ENCODE measurements around the gene TAF11L14. TPM values are rescaled to one million over a fixed set of nuclear protein-coding genes. Genes with fewer than 3 reads are reported as not detected.
"Not testable (repeated sequence)": the region's sequence is repeated elsewhere in the genome, so short reads cannot be mapped to it uniquely, and the experiment has no call there.

Gene TAF11L14
- total RNA-seq, 2 donors from 2014 or later, result not detected

- not testable (repeated sequence) for H3K36me3 Mint-ChIP-seq (ENCODE audit: low read depth); H3K9me3 Mint-ChIP-seq; ATAC-seq (replicated peaks); H3K4me1 Mint-ChIP-seq; H3K4me3 Mint-ChIP-seq; H3K27me3 Mint-ChIP-seq; H3K27ac Mint-ChIP-seq
Observed at GRCh38 chr5:17655201-17655759, 21.0 kb downstream of the TAF11L14 start.

DNA sequence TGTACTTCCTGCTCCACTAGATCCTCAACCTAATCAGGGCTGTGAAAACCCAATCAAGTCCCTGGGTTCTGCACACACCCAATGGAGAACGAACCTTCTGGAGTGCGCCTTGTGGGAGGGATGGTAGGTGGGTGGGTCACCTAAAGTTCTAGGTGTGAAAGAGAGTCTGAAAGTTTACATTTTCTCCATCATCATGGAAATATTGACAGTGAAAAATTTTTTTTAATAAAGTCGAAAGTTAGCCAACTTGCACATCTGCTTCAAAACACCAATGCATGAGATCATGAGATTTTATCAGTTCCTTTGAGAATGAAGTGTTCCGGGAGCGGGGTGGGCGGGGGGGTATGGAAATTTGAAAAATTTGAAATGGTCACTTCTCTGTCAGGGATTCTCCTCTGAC is 21.7 kb downstream of the TAF11L14 start:
- Mint-ChIP-seq H3K9me3 (peaks cover 11% of the 10 kb centered on the region), H3K27ac (no peak overlapping the region), H3K4me1 (no peaks in the 10 kb centered on the region), H3K27me3 (no peaks in the 10 kb centered on the region), H3K36me3 (ENCODE audit: low read depth) (no peaks in the 10 kb centered on the region), H3K4me3 (no peak overlapping the region)
- ATAC-seq (replicated peaks), result no peak

DNA sequence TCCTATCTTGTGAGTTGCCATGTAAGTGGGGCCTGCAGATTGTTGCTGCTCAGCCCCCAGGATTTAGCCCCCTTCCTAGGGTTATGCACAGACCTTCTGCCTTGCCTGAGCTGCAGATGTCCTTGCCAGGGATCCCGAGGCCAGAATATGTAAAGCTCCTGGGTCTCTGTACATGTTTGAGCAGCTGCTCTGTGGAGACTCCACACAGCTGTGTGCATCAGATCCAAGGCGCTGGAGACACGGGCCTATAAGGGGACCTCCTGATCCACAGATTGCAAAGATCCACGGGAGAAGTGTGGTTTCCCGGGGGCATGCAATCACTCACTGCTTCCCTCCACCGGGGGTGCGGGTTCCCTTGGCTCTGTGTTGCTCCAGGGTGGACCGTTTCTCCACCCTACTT is 28.9 kb downstream of the TAF11L14 start:
- H3K4me1 Mint-ChIP-seq, result no peaks in the 10 kb centered on the region
- no peak overlapping the region for H3K27ac Mint-ChIP-seq
- H3K4me3 Mint-ChIP-seq, result no peak overlapping the region
- no peaks in the 10 kb centered on the region for H3K27me3 Mint-ChIP-seq
- H3K36me3 Mint-ChIP-seq (ENCODE audit: low read depth), result no peaks in the 10 kb centered on the region
- ATAC-seq (replicated peaks), result no peak
- peaks cover 18% of the 10 kb centered on the region for H3K9me3 Mint-ChIP-seq

- H3K4me3 Mint-ChIP-seq, result no peak overlapping the region
- H3K9me3 Mint-ChIP-seq, result peaks cover 17% of the 10 kb centered on the region
- H3K4me1 Mint-ChIP-seq, result no peaks in the 10 kb centered on the region
- H3K27me3 Mint-ChIP-seq, result no peaks in the 10 kb centered on the region
- no peak for ATAC-seq (replicated peaks)
- H3K27ac Mint-ChIP-seq, result no peak overlapping the region
- H3K36me3 Mint-ChIP-seq (ENCODE audit: low read depth), result no peaks in the 10 kb centered on the region
Observed at GRCh38 chr5:17665836-17666235, 31.6 kb downstream of the TAF11L14 start.

DNA sequence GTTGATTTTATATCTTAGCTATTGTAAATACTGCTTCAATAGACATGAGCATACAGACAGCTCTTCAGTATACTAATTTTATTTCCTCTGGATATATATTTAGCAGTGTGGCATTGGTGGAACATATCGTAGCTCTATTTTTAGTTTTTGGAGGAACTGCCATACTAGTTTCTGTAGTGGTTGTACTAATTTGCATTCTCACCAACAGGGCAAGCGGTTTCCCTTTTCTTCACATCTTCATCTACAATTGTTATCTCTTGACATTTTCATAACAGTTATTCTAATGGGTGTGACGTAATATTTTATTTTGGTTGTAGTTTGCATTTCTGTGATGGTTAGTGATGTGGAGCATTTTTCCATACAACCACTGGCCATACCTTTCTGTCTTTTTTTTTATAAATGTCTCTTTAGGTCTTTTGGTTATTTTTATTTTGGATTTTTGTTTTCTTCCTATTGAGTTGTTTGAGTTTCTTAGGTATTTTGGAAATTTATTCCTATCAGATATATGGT is 32.5 kb downstream of the TAF11L14 start:
- Mint-ChIP-seq H3K27me3 (no peaks in the 10 kb centered on the region), H3K9me3 (peaks cover 21% of the 10 kb centered on the region), H3K27ac (no peak overlapping the region), H3K4me3 (no peak overlapping the region), H3K36me3 (ENCODE audit: low read depth) (no peaks in the 10 kb centered on the region), H3K4me1 (no peaks in the 10 kb centered on the region)
- no peak for ATAC-seq (replicated peaks)

DNA sequence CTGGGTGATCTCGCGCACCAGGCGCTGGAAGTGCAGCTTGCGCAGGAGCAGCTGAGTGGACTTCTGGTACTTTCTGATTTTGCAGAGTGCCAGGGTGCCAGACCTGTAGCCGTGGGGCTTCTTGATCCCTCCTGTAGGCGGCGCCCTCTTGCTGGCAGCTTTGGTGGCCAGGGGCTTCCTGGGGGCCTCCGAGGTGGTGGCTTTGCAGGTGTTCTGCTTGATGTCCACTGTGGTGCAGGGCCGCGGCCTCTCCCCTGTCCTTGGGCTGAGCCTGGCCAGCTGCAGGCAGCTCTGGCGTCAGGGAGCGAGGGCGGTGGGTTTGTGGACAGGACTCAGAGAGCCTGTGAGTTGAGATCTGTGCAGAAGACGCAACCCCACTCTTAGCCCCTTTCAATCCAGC is 36.1 kb downstream of the TAF11L14 start:
- no peak overlapping the region for H3K4me3 Mint-ChIP-seq
- no peak for ATAC-seq (replicated peaks)
- H3K27me3 Mint-ChIP-seq, result no peaks in the 10 kb centered on the region
- H3K9me3 Mint-ChIP-seq, result peaks cover 13% of the 10 kb centered on the region
- H3K27ac Mint-ChIP-seq, result no peak overlapping the region
- no peaks in the 10 kb centered on the region for H3K4me1 Mint-ChIP-seq
- H3K36me3 Mint-ChIP-seq (ENCODE audit: low read depth), result no peaks in the 10 kb centered on the region

DNA sequence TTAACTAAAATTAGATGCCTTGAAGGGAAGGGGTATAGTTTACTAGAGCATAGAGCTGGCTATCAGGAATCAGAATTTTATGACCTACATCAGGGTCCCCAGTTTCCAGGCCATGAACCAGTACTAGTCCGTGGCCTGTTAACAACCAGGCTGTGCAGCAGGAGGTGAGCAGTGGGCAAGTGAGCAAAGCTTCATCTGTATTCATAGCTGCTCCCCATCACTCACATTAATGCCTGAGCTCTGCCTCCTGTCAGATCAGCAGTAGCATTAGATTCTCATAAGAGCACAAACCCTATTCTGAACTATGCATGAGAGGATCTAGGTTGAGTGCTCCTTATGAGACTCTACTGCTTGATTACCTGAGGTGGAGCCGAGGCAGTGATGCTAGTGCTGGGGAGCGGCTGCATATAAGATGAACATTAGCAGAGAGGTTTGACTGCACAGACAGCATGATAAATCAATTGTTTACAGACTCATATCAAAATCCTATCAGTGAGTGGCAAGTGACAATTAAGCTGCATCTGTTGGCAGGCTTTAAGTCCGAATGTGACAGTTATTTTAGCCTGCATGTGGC is 44.6 kb downstream of the TAF11L14 start:
- no peak overlapping the region for H3K27ac Mint-ChIP-seq
- ATAC-seq (replicated peaks), result no peak
- H3K9me3 Mint-ChIP-seq, result peaks cover 4% of the 10 kb centered on the region
- H3K4me3 Mint-ChIP-seq, result no peak overlapping the region
- H3K4me1 Mint-ChIP-seq, result no peaks in the 10 kb centered on the region
- no peaks in the 10 kb centered on the region for H3K27me3 Mint-ChIP-seq
- H3K36me3 Mint-ChIP-seq (ENCODE audit: low read depth), result no peaks in the 10 kb centered on the region

DNA sequence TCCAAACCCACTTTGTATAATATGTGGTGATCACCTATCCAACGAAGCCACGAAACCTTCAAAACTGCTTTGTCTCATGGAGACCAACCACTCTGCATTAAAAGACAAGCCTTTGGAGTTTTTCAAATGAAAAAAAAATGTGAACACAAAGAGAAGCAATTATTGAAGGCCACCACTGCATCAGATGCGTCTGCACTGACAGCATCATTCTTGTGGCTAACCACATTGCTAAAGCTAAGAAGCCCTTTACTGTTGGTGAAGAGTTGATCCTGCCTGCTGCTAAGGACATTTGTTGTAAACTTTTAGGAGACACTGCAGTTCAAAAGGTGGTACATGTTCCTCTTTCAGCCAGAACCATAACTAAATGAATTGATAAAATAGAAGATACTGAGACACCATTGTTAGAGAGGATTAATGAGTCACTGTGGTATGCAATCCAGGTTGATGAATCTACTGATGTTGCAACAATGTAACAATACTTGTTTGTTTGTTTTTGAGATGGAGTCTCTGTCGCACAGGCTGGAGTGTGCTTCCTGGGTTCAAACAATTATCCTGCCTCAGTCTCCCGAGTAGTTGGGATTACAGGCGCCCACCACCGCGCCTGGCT is 45.4 kb downstream of the TAF11L14 start:
- Mint-ChIP-seq H3K27ac (no peak overlapping the region), H3K27me3 (no peaks in the 10 kb centered on the region), H3K4me3 (no peak overlapping the region)

GRCh38 chr5:17680737-17681136 is 46.5 kb downstream of the TAF11L14 start:
- no peaks in the 10 kb centered on the region for H3K27me3 Mint-ChIP-seq
- H3K9me3 Mint-ChIP-seq, result peaks cover under 1% of the 10 kb centered on the region
- no peak for ATAC-seq (replicated peaks)
- no peak overlapping the region for H3K27ac Mint-ChIP-seq
- H3K4me1 Mint-ChIP-seq, result no peaks in the 10 kb centered on the region
- no peak overlapping the region for H3K4me3 Mint-ChIP-seq
- H3K36me3 Mint-ChIP-seq (ENCODE audit: low read depth), result no peaks in the 10 kb centered on the region

More for the DNA sequence above, 45.4 kb downstream of the TAF11L14 start:
- no peaks in the 10 kb centered on the region for H3K4me1 Mint-ChIP-seq
- H3K36me3 Mint-ChIP-seq (ENCODE audit: low read depth), result no peaks in the 10 kb centered on the region
- peaks cover 4% of the 10 kb centered on the region for H3K9me3 Mint-ChIP-seq
- no peak for ATAC-seq (replicated peaks)

Other genes with a start within 250 kb of the TAF11L14 start
- gene TAF11L2, start 136.2 kb upstream of the TAF11L14 start, total RNA-seq, result not detected
- gene TAF11L3, start 116.1 kb upstream of the TAF11L14 start, total RNA-seq, result not detected
- not detected for gene TAF11L4, start 112.7 kb upstream of the TAF11L14 start, total RNA-seq
- not detected for gene TAF11L5, start 109.2 kb upstream of the TAF11L14 start, total RNA-seq
- gene TAF11L6, start 105.8 kb upstream of the TAF11L14 start, total RNA-seq, result not detected
- gene TAF11L7, start 48.7 kb upstream of the TAF11L14 start, total RNA-seq, result not detected
- gene TAF11L8, start 43.5 kb upstream of the TAF11L14 start, total RNA-seq, result not detected
- gene TAF11L9, start 40.1 kb upstream of the TAF11L14 start, total RNA-seq, result not detected
- not detected for gene TAF11L10, start 36.6 kb upstream of the TAF11L14 start, total RNA-seq
- not detected for gene TAF11L11, start 30.3 kb upstream of the TAF11L14 start, total RNA-seq
- not detected for gene TAF11L12, start 24.1 kb upstream of the TAF11L14 start, total RNA-seq
- not detected for gene TAF11L13, start 2.4 kb upstream of the TAF11L14 start, total RNA-seq

Measured in activated T-helper 17 cell treated with anti-CD3 and anti-CD28 coated beads, Interleukin-2, amount 50 U/mL, for 72 hours (primary cell).